OCI-LY1 (cell line): ENCODE data around the gene QSER1.
A peak's percentile ranks its signal among the peaks of the same experiment; 100 is the strongest.

ENCODE experiments used
- H2AFZ ChIP-seq: fragments of 200-600 bp; sonication (generic), shearing (Covaris generic); 2 replicates; pipeline ENCODE4 v1.6.0; 2014; ENCODE audit warnings: antibody characterized with exemption, mild to moderate bottlenecking, low read length
- H3F3A ChIP-seq: fragments of 200-600 bp; sonication (generic), shearing (Covaris generic); 2 replicates; pipeline ENCODE4 v1.6.0; 2014; ENCODE audit warnings: mild to moderate bottlenecking, antibody characterized with exemption, low read length, moderate library complexity; ENCODE audit not compliant: insufficient read depth
- H3K27ac ChIP-seq: fragments of 200-600 bp; sonication (generic); 2 replicates; pipeline ENCODE4 v1.5.1; 2014; ENCODE audit warnings: low read length, mixed run types, mild to moderate bottlenecking, low read depth; ENCODE audit not compliant: poor library complexity, severe bottlenecking
- H3K27me3 ChIP-seq: fragments of 200-600 bp; sonication (generic); 2 replicates; pipeline ENCODE4 v1.6.0; 2014; ENCODE audit warnings: antibody characterized with exemption, mild to moderate bottlenecking, low read length, moderate library complexity; ENCODE audit not compliant: insufficient read depth
- H3K36me3 ChIP-seq: fragments of 200-600 bp; sonication (generic); 2 replicates; pipeline ENCODE4 v1.6.1; 2014; ENCODE audit warnings: mild to moderate bottlenecking, antibody characterized with exemption, low read length, moderate library complexity, mixed read lengths; ENCODE audit not compliant: insufficient read depth
- H3K4me1 ChIP-seq: fragments of 200-600 bp; sonication (generic); 2 replicates; pipeline ENCODE4 v1.5.1; 2014; ENCODE audit warnings: mild to moderate bottlenecking, low read length, moderate library complexity; ENCODE audit not compliant: insufficient read depth, severe bottlenecking
- H3K4me2 ChIP-seq: fragments of 200-600 bp; sonication (generic), shearing (Covaris generic); 2 replicates; pipeline ENCODE4 v1.6.1; 2014; ENCODE audit warnings: low read length
- H3K4me3 ChIP-seq: fragments of 200-600 bp; sonication (generic); 2 replicates; pipeline ENCODE4 v1.5.1; 2014; ENCODE audit warnings: low read length, low read depth, mild to moderate bottlenecking, mixed read lengths; ENCODE audit not compliant: poor library complexity, severe bottlenecking
- H3K79me2 ChIP-seq: fragments of 200-600 bp; shearing (Covaris generic); 2 replicates; pipeline ENCODE4 v1.6.1; 2016; ENCODE audit warnings: mixed run types, low read length, mixed read lengths; ENCODE audit not compliant: insufficient read depth
- H3K9ac ChIP-seq: fragments of 200-600 bp; sonication (generic), shearing (Covaris generic); 2 replicates; pipeline ENCODE4 v1.6.1; 2014; ENCODE audit warnings: mild to moderate bottlenecking, low read length, mixed read lengths
- H3K9me2 ChIP-seq: fragments of 200-600 bp; sonication (generic), shearing (Covaris generic); 2 replicates; pipeline ENCODE4 v1.6.1; 2014; ENCODE audit warnings: low read depth, mild to moderate bottlenecking, low read length, mixed read lengths
- H3K9me3 ChIP-seq: fragments of 200-600 bp; shearing (Covaris generic); 2 replicates; pipeline ENCODE4 v1.6.1; 2014; ENCODE audit warnings: low read length, mixed read lengths
- H4K20me1 ChIP-seq: fragments of 200-600 bp; sonication (generic), shearing (Covaris generic); 2 replicates; pipeline ENCODE4 v1.6.0; 2016; ENCODE audit warnings: mild to moderate bottlenecking, low read length; ENCODE audit not compliant: insufficient read depth
- CTCF ChIP-seq: fragments of 200-600 bp; sonication (generic), shearing (Covaris generic); IDR thresholded peaks from 2 replicates; pipeline ENCODE4 v1.5.1; 2017; ENCODE audit warnings: mild to moderate bottlenecking, antibody characterized with exemption, low read length, moderate library complexity, mixed read lengths
- EZH2 ChIP-seq: fragments of 200-600 bp; sonication (generic), shearing (Covaris generic); IDR thresholded peaks from 2 replicates; pipeline ENCODE4 v1.8.0; 2017; ENCODE audit warnings: borderline replicate concordance, mixed run types, mild to moderate bottlenecking, antibody characterized with exemption, low read length, moderate library complexity, mixed read lengths

Gene QSER1

DNA sequence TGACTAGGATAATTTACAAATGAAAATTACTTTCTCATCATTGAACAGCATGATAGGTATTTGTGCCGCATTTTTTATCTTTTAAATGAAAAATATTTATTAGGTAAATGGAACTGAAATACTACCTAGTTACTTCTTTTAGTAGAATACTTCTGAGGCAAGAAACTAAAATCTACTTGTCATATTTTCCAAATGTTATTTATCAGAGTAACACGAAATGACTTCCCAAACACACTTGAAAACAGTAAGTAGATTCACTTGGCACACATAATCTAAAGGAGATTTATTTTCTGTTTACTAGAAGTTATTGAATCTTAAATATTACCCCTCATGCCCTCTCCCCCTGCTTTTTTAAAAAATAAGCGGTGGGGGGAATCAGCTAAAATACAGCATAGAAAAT lies 2.3 kb downstream of the QSER1 start:
- H3K9me2 ChIP-seq, result no peaks in the 10 kb centered on the region
- no peak overlapping the region for H2AFZ ChIP-seq
- H3K9ac ChIP-seq, result peak overlapping the region; percentile 98
- H3K27me3 ChIP-seq, result no peaks in the 10 kb centered on the region
- H3F3A ChIP-seq, result no peaks in the 10 kb centered on the region
- H3K36me3 ChIP-seq, result peaks cover 2% of the 10 kb centered on the region
- H3K4me2 ChIP-seq, result peak overlapping the region; percentile 90
- no peak overlapping the region for H3K27ac ChIP-seq
- peaks cover 55% of the 10 kb centered on the region for H3K79me2 ChIP-seq
- no peaks in the 10 kb centered on the region for H3K9me3 ChIP-seq
- no peak for TF ChIP-seq CTCF
- no peaks in the 10 kb centered on the region for H4K20me1 ChIP-seq
- peaks cover 27% of the 10 kb centered on the region for H3K4me1 ChIP-seq
- H3K4me3 ChIP-seq, result peak overlapping the region; percentile 93

DNA sequence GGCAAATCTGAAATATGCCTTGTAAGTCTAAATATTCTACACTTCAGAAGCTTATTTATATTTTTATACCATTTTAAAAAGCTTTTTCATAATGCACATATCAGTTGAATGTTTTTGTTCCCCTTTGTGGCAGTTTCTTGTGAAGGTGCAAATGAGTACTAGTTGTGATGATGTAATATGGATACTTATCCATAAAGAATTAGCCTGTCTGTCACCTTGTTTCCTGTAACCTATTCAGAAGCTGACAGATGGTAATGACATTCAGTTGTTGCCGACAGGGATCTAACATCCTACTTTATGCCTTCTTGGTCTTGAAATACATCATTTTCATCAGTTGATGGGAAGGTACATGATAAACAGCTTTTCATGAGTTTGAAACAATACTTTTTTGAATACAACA lies 2.9 kb downstream of the QSER1 start:
- Histone ChIP-seq H3K4me3 (peak overlapping the region; percentile 93), H2AFZ (no peak overlapping the region), H3K9me2 (no peaks in the 10 kb centered on the region), H3K27ac (no peak overlapping the region), H3K9me3 (no peaks in the 10 kb centered on the region), H3K36me3 (peaks cover 5% of the 10 kb centered on the region), H3F3A (no peaks in the 10 kb centered on the region), H3K9ac (peak overlapping the region; percentile 98; the same call in 1 of the 2 replicates), H3K4me2 (peak overlapping the region; percentile 90), H3K4me1 (peaks cover 27% of the 10 kb centered on the region), H4K20me1 (no peaks in the 10 kb centered on the region), H3K79me2 (peaks cover 58% of the 10 kb centered on the region), H3K27me3 (no peaks in the 10 kb centered on the region)
- no peak for TF ChIP-seq EZH2

DNA sequence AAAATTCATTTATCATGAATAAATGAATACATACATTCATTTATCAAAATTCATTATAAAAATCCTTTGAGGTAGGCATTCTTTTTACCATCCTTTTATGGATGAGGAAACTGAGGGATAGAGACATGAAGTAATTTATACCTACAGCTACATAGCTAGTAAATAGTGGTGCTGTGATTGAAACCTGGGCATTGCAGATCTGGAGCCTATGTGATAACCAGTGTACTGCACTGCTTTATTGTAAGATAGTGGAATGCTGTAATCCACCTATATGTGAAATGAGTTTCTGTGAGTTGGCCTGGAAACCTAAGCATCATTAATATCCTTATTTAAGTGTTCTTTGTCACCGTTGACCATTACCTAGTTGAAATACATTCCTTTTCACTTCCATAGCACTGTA lies 4.5 kb downstream of the QSER1 start:
- no peak for TF ChIP-seq CTCF
- TF ChIP-seq EZH2, result no peak
- H3K4me2 ChIP-seq, result no peak overlapping the region

GRCh38 chr11:32899438-32899837 lies 6.8 kb downstream of the QSER1 start:
- Histone ChIP-seq H4K20me1 (no peaks in the 10 kb centered on the region), H3K27ac (no peak overlapping the region), H3K36me3 (peaks cover 14% of the 10 kb centered on the region), H3F3A (no peaks in the 10 kb centered on the region), H3K9me2 (no peaks in the 10 kb centered on the region), H3K4me2 (no peak overlapping the region), H3K9ac (no peak overlapping the region), H3K9me3 (no peaks in the 10 kb centered on the region), H2AFZ (no peak overlapping the region), H3K4me3 (no peak overlapping the region), H3K4me1 (peaks cover 16% of the 10 kb centered on the region), H3K79me2 (peaks cover 79% of the 10 kb centered on the region), H3K27me3 (no peaks in the 10 kb centered on the region)
- TF ChIP-seq CTCF (no peak), EZH2 (no peak)

More for the DNA sequence above, 4.5 kb downstream of the QSER1 start:
- no peak overlapping the region for H2AFZ ChIP-seq
- peaks cover 22% of the 10 kb centered on the region for H3K4me1 ChIP-seq
- H3K36me3 ChIP-seq, result peaks cover 14% of the 10 kb centered on the region
- H3F3A ChIP-seq, result no peaks in the 10 kb centered on the region
- H3K9me2 ChIP-seq, result no peaks in the 10 kb centered on the region
- H3K9ac ChIP-seq, result no peak overlapping the region
- H3K9me3 ChIP-seq, result no peaks in the 10 kb centered on the region
- no peaks in the 10 kb centered on the region for H4K20me1 ChIP-seq
- H3K79me2 ChIP-seq, result peaks cover 70% of the 10 kb centered on the region
- H3K4me3 ChIP-seq, result no peak overlapping the region
- H3K27me3 ChIP-seq, result no peaks in the 10 kb centered on the region
- no peak overlapping the region for H3K27ac ChIP-seq
